NCI-H446 treated with DMSO at 0.1 percent for 48 hours (cell line): ENCODE data around the gene PTPN20.
"Not testable (repeated sequence)": the region's sequence is repeated elsewhere in the genome, so short reads cannot be mapped to it uniquely, and the experiment has no call there.

ENCODE experiments used
- DNase-seq: peaks from one replicate; lab custom pipeline; 2025; lab: John Stamatoyannopoulos, UW

PTPN20 gene

DNA sequence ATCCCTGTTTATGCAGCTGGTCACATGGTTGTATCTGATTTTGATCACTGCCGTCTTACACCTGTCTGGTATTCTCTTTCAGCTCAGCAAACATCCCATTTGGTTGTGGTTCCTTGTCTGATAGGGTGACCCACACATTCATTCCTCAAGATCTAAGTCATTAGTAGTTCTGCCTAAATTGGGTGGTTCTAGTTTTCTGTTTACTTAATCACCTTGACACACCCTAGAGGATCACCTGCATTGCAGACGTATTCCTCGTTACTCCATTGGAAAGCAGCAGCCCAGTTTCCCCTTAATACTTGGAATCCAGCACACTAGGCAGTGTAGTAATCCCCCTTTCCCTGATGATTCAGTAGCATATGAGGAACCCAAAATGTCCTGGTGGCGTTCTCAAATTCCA lies 41.3 kb downstream of the PTPN20 start:
- not testable (repeated sequence) for DNase-seq

DNA sequence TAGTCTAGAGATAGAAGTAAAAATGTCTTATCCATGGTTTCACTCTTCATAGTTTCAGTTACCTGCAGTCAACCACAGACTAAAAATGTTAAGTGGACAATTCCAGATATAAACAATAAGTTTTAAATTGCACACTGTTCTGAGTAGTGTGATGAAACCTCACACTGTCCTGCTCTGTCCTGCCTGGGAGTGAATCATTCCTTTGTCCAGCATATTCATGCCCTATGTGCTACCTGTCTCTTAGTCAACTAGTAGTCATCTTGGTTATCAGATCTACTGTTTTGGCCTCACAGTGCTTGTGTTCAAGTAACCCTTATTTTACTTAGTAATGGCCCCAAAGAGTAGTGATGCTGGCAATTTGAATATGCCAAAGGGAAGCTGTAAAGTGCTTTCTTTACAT lies 49.5 kb downstream of the PTPN20 start:
- DNase-seq = not testable (repeated sequence)

DNA sequence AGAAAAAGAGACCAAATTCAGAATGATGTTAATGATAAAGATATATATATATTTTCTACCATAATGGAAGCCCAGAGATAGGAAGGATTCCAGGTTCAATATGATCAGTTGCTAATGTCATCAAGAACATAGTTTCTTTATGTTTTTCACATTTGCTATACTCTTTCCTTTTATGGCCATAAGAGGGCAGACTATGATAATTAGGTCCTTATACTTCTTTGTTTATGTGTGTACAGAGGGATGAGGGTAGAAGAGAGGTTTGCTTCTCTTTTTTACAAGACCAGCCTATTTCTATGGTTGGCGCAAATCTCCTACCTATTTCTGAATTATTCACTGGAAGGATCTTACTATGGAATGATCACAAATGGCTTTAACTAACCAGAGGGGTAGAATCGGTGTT lies 52.1 kb downstream of the PTPN20 start:
- DNase-seq = not testable (repeated sequence)

DNA sequence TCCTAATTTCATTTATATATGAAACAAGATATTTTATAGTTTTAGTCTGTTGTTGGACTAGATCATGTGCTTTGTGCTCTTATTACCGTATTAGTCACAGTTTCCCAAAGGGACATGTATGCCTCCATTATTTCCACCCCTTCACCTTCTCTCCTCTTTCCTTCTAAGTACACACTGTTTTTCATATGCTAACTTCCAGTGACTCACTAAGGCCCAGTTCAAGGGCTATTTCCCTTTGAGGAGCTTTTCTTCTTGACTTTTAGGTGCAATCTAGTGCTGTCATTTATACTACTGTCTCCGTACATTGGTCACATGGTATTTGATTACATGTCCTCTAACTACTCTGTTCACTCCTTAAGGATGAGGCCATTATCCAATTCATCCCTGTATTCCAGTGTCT lies 55.8 kb downstream of the PTPN20 start:
- not testable (repeated sequence) for DNase-seq

DNA sequence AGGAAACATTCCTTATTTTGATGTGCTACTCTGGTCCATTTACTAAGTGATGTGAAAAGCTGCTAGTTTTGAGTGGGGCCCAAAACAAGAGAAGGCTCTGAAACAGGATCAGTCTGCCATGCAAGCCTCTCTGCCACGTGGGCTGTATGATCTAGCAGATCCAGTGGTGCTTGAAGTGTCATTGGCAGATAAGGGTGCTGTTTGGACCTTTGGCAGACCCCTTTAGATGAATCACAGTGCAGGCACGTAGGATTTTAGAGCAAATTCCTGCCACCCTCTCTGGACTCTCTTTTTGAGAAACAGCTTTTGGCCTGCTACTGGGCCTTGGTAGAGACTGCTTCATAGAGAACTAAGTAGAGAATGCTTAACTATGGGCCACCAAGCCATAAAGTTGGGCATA lies 69.0 kb downstream of the PTPN20 start:
- not testable (repeated sequence) for DNase-seq

DNA sequence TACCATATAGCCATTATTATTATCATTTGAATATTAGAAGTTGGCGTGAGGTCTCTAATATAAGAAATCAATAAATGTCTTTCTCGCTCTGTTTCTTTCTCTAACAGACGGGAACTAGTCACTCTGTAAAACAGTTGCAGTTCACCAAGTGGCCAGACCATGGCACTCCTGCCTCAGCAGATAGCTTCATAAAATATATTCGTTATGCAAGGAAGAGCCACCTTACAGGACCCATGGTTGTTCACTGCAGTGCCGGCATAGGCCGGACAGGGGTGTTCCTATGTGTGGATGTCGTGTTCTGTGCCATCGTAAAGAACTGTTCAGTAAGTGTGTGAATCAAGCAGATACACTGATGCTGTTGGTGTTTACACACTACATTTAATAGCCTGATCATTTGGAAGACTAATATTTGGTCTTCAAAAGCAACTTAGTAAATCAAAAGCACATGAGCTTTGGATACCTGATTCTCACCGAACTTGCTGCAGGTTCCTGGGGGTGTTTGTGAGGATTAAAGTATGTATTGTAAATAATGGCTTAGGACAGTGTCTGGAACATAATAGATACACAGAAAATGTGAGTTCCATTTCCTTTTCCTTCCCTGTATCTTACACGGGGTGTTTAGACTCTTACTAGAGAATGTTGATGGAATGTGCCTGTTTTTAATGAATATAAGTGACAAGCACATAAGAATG lies 76.2 kb downstream of the PTPN20 start:
- not testable (repeated sequence) for DNase-seq

DNA sequence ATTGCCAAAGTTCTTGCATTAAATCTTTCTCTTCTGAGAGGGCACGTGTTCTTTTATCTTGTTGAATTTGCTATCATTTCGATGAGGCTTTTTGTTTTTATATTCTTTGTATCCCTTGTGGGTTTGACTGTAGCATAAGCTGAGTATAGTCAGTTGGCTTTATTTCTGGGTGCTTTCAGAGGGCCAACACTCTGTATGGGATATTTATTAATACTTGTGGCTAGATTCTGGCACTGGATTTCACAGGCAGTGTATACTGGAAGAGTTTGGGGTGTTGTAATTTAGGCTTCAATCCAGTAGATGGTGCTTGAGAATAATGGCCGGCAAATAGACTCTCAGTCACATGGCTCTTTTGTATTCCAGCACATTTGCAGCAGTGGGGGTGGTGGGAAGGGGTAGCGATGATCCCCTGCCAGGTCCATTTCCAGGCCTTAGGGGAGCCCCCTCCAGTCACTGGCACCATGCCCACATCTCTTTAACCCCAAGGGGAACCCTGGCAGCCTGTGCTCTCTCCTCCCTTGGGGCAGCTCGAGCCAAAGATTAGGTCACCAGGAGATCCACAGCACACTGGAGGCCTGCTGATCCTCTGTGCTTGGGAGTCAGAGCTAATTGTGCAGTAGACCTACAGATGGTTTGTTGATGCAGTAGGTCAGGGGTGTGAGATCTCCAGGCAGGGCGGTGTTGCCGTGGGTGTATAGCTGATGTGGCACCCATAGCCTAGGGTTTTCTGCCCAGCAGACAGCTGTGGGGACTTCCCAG lies 81.8 kb downstream of the PTPN20 start:
- DNase-seq = peak; percentile 33

DNA sequence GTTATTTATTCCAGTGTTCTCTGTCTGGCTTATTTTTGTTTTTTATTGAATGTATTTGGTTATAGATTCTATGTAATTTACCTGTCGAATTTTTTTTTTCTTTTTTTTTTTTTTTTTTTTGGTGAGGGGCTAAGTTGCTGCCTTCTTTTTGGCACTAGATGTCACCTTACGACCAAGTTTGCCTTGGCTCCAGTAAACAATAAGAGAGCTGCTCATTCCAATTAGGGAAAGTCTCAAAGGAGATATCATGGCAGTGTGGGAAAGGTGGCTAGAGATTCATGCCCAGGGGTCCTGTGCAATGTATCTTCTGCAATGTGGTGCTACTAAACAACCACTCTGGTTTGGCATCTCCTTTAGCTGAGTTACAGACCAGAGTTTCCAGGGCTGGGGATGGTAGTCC lies 84.0 kb downstream of the PTPN20 start:
- no peak for DNase-seq

DNA sequence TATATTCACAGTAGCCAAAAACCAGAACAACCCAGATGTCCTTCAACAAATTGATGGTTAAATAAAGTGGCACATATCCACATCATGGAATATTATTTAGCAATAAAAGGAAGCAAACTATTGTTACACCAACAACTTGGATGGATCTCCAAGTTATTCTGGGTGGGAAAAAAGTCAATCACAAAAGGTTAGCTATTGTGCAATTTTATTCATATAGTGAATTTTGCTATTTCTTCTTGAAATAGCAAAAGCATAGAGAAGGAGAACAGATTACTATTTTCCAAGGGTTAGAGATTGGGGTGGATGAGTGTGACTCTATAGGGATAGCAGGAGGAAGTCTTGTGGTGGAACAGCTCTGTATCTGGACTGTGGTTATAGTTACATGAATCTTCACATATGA lies 87.0 kb downstream of the PTPN20 start:
- no peak for DNase-seq

DNA sequence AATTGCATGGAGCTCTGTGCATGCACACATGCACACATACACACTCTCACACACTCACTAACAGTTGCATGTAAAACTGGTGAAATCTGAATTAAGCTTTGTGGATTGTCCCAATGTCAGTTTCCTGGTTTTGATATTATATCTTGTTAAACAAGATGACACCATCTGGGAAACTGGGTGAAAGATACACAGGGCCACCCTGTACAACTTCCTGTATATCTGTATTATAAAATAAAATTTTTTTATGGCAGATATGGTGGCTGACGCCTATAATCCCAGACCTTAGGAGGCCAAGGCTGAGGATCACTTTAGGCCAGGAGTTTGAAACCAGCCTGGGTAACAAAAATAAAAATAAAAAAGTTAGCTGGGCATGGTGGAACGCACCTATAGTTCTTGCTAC lies 87.4 kb downstream of the PTPN20 start:
- no peak for DNase-seq

DNA sequence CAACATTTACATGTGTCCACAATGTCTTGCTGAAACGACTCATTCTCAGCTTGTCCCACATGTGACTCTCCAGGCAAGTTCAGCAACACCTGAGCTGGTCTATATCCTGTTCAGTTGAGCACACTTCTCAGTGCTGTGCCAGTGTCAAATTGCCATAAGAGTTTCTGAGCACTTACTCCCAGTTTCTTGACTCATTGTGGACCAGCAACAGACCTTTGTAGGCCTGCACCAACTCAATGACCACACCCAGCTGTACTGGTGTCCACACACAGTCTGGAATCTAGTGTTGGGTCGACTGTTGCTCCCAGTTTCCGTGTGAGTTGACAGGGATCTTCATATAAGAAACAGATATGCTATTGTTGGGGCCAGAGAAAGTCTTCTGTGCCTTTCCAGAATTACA lies 88.0 kb downstream of the PTPN20 start:
- no peak for DNase-seq

DNA sequence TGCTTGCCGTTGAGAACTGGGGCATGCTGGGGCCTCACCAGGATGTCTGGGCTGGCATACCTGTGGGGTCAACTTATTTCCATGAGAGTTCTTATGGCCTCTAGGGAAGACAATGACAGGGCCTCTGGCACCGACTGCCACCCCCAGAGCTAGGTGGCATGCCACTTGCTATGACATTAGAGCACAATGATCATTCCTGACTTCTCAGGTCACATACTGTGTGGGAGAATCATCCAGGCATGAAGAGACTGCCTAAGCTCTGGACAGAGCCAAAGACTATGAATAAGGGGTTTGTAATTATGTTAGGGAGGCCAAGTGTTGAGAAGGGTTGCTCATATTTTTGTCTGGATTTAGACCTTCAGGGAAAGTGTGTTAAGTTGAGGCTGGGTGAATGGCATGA lies 97.5 kb downstream of the PTPN20 start:
- no peak for DNase-seq

DNA sequence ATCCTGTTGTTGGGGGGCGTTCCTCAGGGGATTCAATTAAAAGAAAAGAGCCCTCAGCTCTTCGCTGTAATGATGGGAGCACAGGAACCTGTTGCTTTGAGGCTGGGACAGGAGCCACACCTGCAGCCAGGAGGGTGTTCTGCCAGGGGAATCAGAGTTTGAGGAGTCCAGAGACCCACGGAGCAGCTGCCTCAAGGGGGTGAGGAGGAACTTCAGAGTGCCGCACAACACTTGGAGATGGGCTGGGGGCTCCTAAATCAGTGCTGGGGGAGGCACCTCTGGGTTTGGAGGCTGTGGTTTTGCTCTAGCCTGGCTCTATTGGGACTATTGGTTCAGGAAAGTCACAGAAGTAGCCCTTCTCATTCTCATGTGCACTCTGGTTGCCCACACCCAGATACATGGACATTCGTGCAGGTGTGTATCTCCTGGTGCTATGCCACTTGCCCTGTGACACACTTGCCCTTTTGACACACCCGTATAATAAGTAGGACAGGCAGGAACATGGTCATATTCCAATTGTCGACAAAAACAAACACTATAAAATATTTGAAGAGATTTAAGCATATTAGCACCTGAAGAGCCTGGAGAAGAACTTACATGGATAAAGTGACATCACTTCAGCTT lies 98.1 kb downstream of the PTPN20 start:
- no peak for DNase-seq

DNA sequence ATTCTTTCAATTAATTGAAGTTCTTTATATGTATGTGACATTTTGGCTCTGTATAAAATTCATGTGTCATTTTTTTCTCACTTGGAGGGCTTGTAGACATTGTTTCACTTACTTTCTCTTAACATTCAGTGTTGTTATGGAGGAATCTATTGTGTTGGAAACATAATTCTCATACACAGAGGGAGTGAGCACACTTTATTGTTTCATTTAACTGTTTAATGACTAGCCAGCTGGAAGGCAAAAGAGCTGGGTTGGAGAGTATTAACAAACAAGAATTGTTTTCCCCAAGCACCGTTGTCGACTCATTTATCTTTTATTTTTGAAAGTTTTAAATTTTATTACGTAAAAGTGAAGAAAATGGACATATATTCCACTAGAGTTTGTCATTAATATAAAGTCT lies 98.8 kb downstream of the PTPN20 start:
- DNase-seq = no peak

DNA sequence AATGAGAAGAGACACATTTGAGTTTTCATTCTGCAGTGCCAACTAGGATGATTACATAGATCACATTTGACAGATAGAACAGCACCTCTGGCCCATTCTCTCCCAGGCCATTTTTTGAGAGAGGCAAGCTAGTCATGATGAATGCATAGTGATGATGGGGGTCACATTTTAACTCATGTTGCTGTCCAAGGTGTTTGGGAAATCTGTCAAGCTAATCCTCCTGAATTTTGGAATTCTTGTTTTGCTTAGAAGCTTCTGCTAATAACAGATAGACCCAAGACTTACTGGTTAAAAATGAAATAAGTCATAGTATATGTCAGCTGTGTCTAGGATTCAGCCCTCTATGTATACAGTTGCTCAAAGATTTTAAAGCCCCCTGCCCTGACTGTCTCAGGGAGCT lies 101.0 kb downstream of the PTPN20 start:
- no peak for DNase-seq

DNA sequence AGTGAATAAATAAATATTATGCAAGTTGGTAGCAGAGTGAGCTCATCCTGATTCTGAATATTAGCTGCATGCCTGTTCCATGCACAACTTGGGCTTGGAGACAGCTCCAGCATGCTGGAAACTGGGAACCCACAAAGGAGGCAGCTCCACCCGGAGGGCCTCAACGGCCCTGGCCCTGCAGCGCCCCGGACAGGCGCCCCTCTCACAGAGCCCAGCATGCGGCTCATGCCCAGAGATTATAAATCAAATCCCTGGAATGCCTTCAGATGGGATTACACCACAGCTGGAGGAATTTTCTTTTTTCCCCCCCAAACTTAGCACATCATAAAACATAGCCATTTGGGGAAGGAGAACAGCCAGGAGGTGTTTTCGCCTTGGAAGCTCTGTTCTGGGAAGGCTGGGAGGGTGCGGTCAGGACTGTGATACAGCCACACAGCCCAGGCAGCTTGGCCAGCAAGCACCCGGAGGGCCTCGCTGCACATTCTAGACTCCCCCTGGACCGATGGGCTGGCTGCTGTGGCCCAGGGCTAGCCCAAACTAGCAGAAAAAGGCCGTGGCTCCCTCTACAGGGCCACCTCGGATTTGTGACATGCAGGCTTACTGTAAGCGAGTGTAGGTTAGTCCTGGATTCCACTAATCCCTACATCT lies 102.4 kb downstream of the PTPN20 start:
- DNase-seq = no peak

DNA sequence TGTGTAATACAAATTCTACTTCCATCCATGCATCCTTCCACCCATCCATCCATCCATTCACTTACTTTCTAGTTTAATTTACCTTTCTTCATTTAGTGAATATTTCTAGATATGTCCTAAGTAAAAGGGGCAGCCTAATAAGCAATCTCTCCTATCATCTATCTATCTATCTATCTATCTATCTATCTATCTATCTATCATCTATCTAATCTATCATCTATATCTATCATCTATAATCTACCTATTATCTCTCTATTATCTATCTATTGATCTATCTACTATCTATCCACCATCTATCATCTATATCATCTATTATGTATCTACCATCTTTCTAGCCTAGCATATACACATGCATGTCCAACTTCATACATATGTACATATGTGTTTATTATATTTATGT lies 104.2 kb downstream of the PTPN20 start:
- no peak for DNase-seq

DNA sequence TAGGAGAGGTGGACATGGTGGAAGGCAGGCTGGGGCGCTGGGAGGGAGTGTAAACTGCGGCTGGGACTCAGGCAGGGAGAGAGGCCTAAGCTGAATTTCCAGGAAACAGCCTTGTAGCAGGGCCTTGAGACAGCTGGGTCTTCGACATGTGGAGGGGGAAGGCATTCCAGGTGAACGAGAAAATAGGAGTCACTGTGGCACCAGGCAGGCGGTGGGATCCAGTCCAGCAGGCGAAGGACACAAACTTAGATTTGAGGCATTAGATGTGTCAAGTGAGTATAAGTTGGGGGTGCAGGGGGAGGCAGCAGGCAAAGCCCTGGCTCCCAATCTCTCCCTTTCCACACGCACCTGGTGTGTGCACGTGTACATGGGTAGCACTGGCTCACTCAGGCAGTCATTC lies 105.3 kb downstream of the PTPN20 start:
- no peak for DNase-seq

DNA sequence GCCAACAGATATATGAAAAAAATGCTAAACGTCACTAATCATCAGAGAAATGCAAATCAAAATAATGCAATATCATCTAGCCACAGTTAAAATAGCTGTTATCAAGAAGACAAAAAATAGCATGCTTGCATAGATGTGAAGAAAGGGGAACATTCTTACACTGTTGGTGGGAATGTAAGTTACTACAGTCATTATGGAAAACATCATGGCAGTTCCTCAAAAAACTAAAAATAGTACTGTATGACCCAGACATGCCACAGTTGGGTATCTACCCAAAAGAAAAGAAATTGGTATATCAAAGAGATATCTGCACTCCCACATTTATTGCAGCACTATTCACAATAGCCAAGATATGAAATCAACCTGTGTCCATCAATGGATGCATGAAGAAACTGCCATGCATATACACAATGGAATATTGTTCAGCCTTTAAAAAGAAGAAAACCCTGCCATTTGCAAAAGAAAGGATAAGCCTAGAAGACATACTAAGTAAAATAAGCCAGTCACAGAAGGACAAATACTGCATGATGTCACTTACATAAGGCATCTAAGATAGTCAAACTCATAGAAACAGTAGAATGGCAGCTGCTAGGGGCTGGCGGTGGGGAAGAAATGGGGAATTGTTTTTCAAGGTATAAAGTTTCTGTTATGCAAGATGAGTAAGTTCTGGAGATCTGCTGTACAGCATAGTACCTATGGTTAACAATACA lies 107.0 kb downstream of the PTPN20 start:
- DNase-seq = no peak

DNA sequence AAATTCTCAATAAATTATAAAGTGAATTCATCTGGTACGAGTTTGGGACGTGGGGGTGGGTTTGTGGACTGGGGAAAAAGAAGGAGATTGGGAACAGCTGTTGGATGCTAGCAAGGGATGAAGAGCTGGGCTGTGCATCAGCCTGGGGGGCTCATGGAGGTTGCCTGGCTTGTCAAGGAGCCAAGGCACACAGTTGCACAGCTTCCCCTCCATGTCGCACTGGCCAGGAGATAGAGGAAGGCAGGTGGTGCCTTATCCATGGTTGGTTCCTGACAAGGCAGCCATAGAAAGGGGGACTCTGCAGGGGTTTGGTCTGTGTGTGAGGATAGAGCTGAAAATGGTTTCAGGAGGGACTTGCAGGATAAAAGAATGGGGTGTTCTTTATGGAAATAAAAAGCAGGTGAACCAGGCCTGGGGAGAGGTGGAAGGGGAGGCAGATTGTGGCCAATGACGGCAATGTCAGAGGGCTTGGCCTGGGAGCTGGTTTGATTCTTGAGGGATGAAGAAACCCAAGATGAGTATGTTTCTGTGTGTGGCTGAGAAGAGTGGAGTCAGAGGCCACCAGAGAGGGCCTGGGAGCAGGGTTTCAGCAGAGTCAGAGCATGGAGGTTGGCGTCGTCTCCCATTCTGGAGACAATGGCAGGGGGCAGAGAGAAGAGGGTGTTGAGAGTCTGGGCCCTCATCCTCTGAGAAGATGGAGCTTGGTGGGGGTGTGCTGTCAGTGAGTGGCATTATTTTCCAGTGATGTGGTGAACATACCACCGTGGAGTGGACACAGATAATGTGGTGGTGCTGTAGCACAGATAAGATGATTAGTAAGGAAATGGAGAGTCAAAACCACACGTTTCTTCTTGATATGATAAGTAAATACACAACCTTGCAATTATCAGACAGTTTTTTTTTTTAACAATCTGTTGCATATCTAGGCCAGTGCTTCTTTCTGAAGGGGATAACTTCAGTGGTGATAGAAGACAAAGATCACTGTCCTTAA lies 108.2 kb downstream of the PTPN20 start:
- no peak for DNase-seq

DNA sequence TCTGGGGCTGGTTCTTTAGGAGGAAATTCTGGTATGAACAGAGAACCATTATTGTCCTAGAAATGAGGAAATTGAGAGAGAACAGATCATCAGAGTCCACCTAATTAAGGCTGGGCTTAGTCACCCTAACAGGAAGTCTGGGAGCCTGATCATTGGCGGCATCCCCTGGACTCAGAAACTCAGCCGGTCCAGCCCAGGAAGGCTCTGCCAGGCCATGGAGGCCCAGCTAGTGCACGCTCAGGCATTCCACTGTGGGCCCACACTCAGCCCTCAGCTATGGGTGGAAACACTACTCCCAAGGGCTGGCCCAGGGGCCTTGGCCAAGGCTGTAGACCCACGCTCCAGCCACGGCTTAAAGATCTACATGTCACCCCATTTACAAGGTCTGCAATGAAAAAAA lies 109.2 kb downstream of the PTPN20 start:
- no peak for DNase-seq
